Activated T-helper 17 cell treated with anti-CD3 and anti-CD28 coated beads, Interleukin-2, amount 50 U/mL, for 72 hours (primary cell): Measurements from ENCODE around the gene MYEOV. TPM values are rescaled to one million over a fixed set of nuclear protein-coding genes. Genes with fewer than 3 reads are reported as not detected.
A peak's percentile ranks its signal among the peaks of the same experiment; 100 is the strongest.

Source experiments
- ATAC-seq: fragments of 150-1000 bp; cut with Tn5 transposase; replicated peaks from 2 replicates; pipeline ENCODE4 v1.10.0; 2021; ENCODE audit warnings: mild to moderate bottlenecking, moderate library complexity
- H3K27ac Mint-ChIP-seq: one replicate; pipeline ENCODE4 v1.8.0; 2022; ENCODE audit warnings: mixed read lengths
- H3K27me3 Mint-ChIP-seq: one replicate; pipeline ENCODE4 v1.8.0; 2022; ENCODE audit warnings: mixed read lengths
- H3K36me3 Mint-ChIP-seq: one replicate; pipeline ENCODE4 v1.8.0; 2022; ENCODE audit warnings: low read depth, mild to moderate bottlenecking, mixed read lengths
- H3K4me1 Mint-ChIP-seq: one replicate; pipeline ENCODE4 v1.8.0; 2022; ENCODE audit warnings: mixed read lengths
- H3K4me3 Mint-ChIP-seq: one replicate; pipeline ENCODE4 v1.8.0; 2022; ENCODE audit warnings: mild to moderate bottlenecking, mixed read lengths
- H3K9me3 Mint-ChIP-seq: one replicate; pipeline ENCODE4 v1.8.0; 2022; ENCODE audit warnings: mixed read lengths
- total RNA-seq, 2 donors: library from RNA; stranded (reverse); gene quantifications; one replicate each; pipeline ENCODE4 v1.2.3, GENCODE V29; 2022

MYEOV gene
- total RNA-seq, 2 donors from 2014 or later: 0.82 TPM; not detected in 1

- Mint-ChIP-seq H3K27me3 (peaks cover 7% of the 10 kb centered on the region), H3K4me1 (no peaks in the 10 kb centered on the region), H3K9me3 (no peaks in the 10 kb centered on the region), H3K4me3 (no peak overlapping the region), H3K36me3 (no peaks in the 10 kb centered on the region), H3K27ac (no peak overlapping the region)
- ATAC-seq: no peak
Observed at GRCh38 chr11:69287968-69288882, 5.7 kb upstream of the MYEOV start.

- Mint-ChIP-seq H3K27ac (no peak overlapping the region), H3K27me3 (peaks cover 7% of the 10 kb centered on the region), H3K4me1 (no peaks in the 10 kb centered on the region), H3K9me3 (no peaks in the 10 kb centered on the region), H3K4me3 (no peak overlapping the region), H3K36me3 (no peaks in the 10 kb centered on the region)
- ATAC-seq: no peak
Observed at GRCh38 chr11:69288883-69289242, 5.1 kb upstream of the MYEOV start.

DNA sequence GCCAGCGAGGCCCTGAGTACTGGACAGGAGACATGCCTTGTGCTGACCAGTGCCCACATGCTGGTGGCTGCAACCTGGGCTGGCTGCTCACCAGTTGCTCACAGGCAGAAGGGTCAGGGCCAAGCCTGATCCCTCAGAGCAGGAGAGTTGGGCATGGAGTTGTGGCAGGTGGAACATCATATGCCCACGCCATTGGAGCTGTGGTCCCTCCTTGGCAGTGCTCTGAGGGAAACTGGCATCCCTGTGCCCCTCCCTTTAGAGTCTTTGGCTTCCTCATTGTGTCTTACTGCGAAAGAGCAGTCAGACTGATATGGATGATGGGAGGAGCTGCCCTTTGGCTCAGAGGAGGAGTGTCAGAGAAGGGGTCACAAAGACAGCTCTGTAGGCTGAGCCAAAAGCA is 3.1 kb upstream of the MYEOV start:
- H3K4me1 Mint-ChIP-seq: no peaks in the 10 kb centered on the region
- no peak overlapping the region for H3K27ac Mint-ChIP-seq
- no peaks in the 10 kb centered on the region for H3K9me3 Mint-ChIP-seq
- H3K4me3 Mint-ChIP-seq: no peak overlapping the region
- H3K27me3 Mint-ChIP-seq: peaks cover 2% of the 10 kb centered on the region
- H3K36me3 Mint-ChIP-seq: no peaks in the 10 kb centered on the region
- ATAC-seq: no peak

DNA sequence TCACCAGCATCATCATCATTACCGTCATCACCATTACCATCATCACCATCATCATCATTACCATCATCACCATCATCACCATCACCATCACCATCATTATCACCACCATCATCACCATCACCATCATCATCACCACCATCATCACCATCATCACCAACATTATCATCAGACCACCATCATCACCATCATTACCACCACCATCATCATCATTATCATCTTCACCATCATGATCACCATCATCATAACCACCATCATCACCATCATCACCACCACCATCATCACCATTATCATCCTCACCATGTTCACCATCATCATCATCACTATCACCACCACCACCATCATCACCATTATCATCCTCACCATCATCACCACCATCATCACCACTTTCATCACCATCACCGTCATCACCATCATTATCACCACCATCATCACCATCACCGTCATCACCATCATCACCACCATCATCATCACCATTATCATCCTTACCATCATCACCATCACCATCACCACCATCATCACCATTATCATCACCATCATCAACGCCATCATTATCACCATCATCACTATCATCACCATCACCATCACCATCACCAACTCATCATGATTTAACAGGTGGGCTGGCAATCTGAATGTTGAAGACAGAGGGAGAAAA is 2.4 kb upstream of the MYEOV start:
- no peak for ATAC-seq
- H3K27me3 Mint-ChIP-seq: peaks cover 2% of the 10 kb centered on the region
- H3K27ac Mint-ChIP-seq: no peak overlapping the region
- peaks cover 4% of the 10 kb centered on the region for H3K4me1 Mint-ChIP-seq
- no peaks in the 10 kb centered on the region for H3K9me3 Mint-ChIP-seq
- H3K4me3 Mint-ChIP-seq: no peak overlapping the region
- no peaks in the 10 kb centered on the region for H3K36me3 Mint-ChIP-seq

GRCh38 chr11:69292221-69292648 is 1.7 kb upstream of the MYEOV start:
- no peaks in the 10 kb centered on the region for H3K9me3 Mint-ChIP-seq
- no peak overlapping the region for H3K27ac Mint-ChIP-seq
- ATAC-seq: no peak
- H3K4me3 Mint-ChIP-seq: no peak overlapping the region
- H3K27me3 Mint-ChIP-seq: peaks cover 2% of the 10 kb centered on the region
- no peaks in the 10 kb centered on the region for H3K36me3 Mint-ChIP-seq
- peaks cover 11% of the 10 kb centered on the region for H3K4me1 Mint-ChIP-seq

DNA sequence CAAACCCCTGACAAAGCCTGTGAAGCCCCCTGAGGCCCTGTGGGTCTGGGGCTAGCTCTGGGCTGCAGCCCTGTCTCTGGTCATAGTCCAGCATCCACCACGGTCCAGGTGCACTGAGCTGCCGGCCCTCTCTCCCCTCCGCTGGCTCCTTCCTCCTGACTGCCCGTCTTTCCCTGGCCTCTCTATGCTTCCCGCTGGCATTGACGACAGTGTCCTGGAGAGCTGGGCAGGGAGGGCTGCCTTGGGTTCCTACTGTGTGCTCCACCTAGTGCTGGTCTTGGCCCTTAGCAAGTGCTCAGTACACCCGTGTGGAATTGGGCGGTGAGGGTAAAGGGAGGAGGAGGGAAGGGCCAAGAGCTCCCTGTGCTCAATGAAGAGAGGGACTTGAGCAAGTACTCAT is 868 bp upstream of the MYEOV start:
- Mint-ChIP-seq H3K4me1 (peaks cover 16% of the 10 kb centered on the region), H3K36me3 (no peaks in the 10 kb centered on the region), H3K27me3 (peaks cover 2% of the 10 kb centered on the region), H3K9me3 (no peaks in the 10 kb centered on the region), H3K4me3 (no peak overlapping the region), H3K27ac (no peak overlapping the region)
- ATAC-seq: no peak

DNA sequence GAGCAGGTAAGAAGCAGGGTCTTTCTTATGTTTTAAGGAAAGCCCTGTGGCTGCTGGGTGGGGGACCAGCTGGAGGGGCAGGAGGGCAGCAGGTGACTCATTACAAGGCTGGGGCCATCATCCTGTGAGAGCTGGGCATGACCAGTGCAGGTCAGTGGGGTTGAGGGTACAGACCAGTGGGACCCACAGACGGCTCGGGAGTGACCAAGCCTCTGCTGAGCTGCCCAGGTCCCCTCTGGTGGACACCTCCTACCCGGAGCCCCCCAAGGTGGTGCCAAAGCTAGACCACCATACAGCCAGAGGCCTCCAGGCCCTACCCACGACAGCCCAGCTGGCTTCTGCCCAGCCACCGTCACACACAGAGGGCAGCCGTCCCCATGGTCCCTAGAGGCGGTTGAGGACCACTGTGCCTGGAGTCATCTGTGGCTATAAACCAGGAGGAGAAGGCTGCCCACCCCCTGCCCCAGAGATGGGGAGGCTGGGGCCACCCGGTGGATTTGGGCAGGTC is 670 bp downstream of the MYEOV start:
- no peaks in the 10 kb centered on the region for H3K36me3 Mint-ChIP-seq
- peaks cover 18% of the 10 kb centered on the region for H3K4me1 Mint-ChIP-seq
- no peak overlapping the region for H3K27ac Mint-ChIP-seq
- H3K4me3 Mint-ChIP-seq: no peak overlapping the region
- H3K27me3 Mint-ChIP-seq: peaks cover 2% of the 10 kb centered on the region
- ATAC-seq: no peak
- no peaks in the 10 kb centered on the region for H3K9me3 Mint-ChIP-seq

GRCh38 chr11:69295079-69295994 is 1.4 kb downstream of the MYEOV start:
- no peak for ATAC-seq
- Mint-ChIP-seq H3K4me3 (no peak overlapping the region), H3K27ac (no peak overlapping the region), H3K9me3 (no peaks in the 10 kb centered on the region), H3K36me3 (no peaks in the 10 kb centered on the region), H3K4me1 (peaks cover 19% of the 10 kb centered on the region), H3K27me3 (no peaks in the 10 kb centered on the region)

DNA sequence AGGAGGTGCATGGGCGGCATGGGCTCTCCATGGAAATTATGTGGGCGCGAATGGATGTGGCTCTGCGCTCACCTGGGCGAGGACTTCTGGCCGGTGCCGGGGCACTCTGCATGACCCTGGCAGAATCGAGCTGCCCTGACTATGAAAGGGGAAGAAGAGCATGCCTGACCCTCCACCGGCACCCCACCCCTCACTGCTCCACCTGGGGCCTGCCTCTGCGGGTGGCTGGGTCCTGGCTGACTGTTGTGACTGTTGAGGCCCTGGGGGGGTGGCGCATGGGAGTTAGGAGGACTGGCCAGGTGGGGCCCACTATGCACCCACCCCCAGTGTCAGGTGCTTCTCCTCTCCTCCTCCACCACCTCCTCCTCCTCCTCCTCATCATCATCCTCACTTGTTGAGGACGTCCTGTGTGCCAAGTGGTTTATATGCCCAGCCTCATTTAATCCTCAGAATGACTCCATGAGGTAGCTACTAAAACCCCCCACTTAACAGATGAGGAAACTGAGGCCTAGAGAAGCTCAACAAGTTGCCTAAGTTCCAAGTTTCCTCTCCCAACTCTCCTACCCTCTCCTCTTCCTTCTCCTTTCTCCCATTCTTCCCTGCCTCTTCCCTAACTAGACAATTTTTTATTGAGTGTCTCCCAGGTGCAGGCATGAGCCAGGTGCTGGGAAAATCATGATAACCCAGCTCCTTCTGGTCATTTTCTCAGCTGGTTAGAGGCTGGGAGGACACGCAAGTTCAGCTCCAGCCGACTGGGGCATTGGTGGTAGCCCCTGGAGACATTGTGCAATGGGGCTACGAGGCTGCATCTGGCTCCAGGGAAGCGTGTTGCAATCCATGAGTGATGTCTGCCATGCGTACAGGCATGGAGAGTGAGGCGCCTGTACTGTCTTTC is 2.3 kb downstream of the MYEOV start:
- Mint-ChIP-seq H3K9me3 (no peaks in the 10 kb centered on the region), H3K36me3 (no peaks in the 10 kb centered on the region), H3K4me1 (peaks cover 26% of the 10 kb centered on the region), H3K27ac (peak overlapping the region; percentile 51), H3K4me3 (peak overlapping the region; percentile 57), H3K27me3 (no peaks in the 10 kb centered on the region)
- no peak for ATAC-seq

- Mint-ChIP-seq H3K9me3 (no peaks in the 10 kb centered on the region), H3K27ac (peak overlapping the region; percentile 51), H3K27me3 (no peaks in the 10 kb centered on the region), H3K4me1 (peaks cover 26% of the 10 kb centered on the region), H3K4me3 (peak overlapping the region; percentile 57), H3K36me3 (no peaks in the 10 kb centered on the region)
- peak; percentile 78 for ATAC-seq
Observed at GRCh38 chr11:69296890-69297786, 3.2 kb downstream of the MYEOV start.

DNA sequence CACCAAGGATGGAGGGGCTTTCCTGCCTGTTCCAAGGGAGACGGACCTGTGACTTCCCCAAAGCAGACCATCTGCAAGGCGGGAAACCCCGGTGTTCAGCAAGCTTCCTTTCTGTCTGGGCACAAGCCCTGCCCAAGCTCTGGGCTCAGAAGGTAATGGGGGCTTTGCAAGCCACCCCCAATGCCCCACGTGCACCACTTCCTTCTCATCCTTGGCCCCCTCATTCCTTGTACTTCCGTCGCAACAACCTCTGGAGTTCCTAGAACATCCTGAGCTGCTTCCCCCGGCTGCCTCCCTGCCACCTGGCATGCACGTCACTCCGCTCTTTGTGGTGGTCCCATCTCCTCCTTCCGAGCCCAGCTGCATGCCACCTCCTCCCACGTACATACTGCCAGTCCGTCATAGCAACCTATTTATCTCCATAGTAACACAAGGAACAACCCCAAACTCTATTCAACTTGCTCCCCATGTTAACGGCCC is 3.9 kb downstream of the MYEOV start:
- H3K27ac Mint-ChIP-seq: peak overlapping the region; percentile 51
- no peaks in the 10 kb centered on the region for H3K9me3 Mint-ChIP-seq
- ATAC-seq: peak; percentile 17
- no peaks in the 10 kb centered on the region for H3K27me3 Mint-ChIP-seq
- H3K36me3 Mint-ChIP-seq: no peaks in the 10 kb centered on the region
- H3K4me1 Mint-ChIP-seq: peaks cover 26% of the 10 kb centered on the region
- peak overlapping the region; percentile 57 for H3K4me3 Mint-ChIP-seq

- H3K4me1 Mint-ChIP-seq: peaks cover 26% of the 10 kb centered on the region
- peak overlapping the region; percentile 57 for H3K4me3 Mint-ChIP-seq
Observed at GRCh38 chr11:69298267-69299022, 4.5 kb downstream of the MYEOV start.

More at GRCh38 chr11:69298267-69299022, 4.5 kb downstream of the MYEOV start:
- no peaks in the 10 kb centered on the region for H3K9me3 Mint-ChIP-seq
- ATAC-seq: peak; percentile 57
- no peaks in the 10 kb centered on the region for H3K36me3 Mint-ChIP-seq
- no peaks in the 10 kb centered on the region for H3K27me3 Mint-ChIP-seq
- H3K27ac Mint-ChIP-seq: peak overlapping the region; percentile 51
